Inferior parietal cortex (tissue), 1 donor: ENCODE results near the gene DIP2A.
A peak's percentile ranks its signal among the peaks of the same experiment; 100 is the strongest.
"Not testable (repeated sequence)": the region's sequence is repeated elsewhere in the genome, so short reads cannot be mapped to it uniquely, and the experiment has no call there.

Experiments
- DNase-seq: peaks from one replicate; pipeline ENCODE4 v3.0.0-alpha.2; 2016; ENCODE audit errors: extremely low spot score

Gene DIP2A

DNA sequence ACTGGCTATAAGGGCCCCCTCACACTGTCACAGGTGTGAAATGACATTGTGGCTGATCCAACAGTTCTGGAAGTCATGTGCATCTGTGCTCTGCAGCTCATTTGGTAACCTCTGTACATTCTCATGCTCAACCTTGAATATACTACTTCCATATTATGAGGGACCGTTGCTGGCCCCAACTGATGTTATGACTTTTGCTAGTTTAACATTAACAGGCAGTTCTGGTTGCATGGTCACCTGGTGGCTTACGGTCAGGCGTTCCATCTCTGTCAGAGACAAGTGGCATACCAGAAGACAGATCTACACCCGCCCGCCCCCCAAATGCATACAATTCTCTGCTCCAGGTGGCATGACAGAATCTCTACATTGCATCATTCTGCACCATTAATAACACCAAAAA, 6.0 kb upstream of the DIP2A start:
- no peak for DNase-seq

DNA sequence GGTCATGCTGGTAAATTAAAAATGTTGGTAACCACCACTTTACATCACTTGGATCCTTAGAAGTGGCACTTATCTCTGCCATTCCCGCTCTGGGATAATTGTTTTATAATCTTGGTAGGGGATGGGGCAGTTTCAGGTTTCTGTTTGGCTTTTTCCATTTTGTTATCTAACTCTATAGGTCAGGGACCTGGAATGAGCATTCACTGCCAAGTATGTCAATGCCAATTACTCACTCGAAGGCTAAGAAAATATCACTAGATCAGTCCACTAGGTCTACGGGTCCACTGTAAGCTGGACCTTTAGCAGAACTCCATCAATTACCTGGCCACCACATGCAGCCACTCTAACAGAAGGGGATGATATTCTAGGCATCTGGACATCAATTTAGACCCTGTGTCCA, 4.5 kb upstream of the DIP2A start:
- no peak for DNase-seq

GRCh38 chr21:46454634-46455390, 3.9 kb upstream of the DIP2A start:
- DNase-seq, result peak; percentile 69

GRCh38 chr21:46455575-46456385, 2.9 kb upstream of the DIP2A start:
- peak; percentile 75 for DNase-seq

- no peak for DNase-seq
Observed at GRCh38 chr21:46456750-46457149, 1.9 kb upstream of the DIP2A start.

GRCh38 chr21:46457801-46458314, 833 bp upstream of the DIP2A start:
- DNase-seq, result no peak

DNA sequence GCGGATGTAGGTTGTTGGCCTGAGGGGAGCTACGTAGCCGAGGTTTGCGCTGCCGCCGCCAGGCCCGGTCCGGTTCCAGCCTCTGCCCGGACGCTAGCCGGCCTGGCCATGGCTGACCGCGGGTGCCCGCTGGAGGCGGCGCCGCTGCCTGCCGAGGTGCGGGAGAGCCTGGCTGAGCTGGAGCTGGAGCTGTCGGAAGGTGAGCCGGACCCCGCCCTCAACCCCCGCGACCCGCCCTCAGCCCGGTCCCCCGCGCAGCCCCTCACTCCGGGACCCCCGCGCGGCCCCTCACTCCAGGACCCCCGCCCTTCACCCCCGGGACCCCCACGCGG, 299 bp downstream of the DIP2A start:
- DNase-seq, result no peak

DNA sequence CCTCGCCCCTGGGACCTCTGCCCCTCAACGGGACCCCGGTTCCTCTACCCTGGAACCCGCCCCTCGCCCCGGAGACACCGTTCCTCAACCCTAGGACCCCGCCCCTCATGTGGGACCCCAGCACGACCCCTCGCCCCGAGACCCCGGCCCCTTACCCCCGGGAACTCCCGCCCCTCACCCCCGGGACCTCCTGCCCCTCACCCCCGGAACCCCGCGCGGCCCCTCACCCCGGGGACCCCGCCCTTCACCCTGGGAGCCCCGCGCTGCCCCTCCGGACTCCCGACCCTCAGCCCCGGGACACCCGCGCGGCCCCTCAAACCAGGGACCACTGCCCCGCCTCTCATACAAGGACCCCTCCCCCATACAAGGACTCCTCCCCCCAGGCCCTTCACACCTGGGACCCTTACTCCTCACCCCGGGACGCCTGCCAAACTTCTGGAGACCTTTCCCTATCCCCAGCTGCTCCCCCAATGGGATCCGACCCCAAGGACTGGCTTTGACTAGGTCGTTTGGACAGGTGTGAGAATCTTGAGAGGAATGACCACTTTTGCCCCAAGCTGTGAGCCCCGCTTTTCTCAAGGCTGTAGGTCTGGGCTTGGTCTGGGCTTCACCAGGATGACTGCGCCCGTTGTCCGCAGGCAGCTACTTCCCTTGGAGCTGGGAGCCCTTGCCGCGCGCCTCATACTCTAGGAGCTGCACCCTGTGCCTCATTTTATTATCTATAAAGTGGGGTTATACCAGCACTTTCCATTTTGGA, 843 bp downstream of the DIP2A start:
- no peak for DNase-seq

DNA sequence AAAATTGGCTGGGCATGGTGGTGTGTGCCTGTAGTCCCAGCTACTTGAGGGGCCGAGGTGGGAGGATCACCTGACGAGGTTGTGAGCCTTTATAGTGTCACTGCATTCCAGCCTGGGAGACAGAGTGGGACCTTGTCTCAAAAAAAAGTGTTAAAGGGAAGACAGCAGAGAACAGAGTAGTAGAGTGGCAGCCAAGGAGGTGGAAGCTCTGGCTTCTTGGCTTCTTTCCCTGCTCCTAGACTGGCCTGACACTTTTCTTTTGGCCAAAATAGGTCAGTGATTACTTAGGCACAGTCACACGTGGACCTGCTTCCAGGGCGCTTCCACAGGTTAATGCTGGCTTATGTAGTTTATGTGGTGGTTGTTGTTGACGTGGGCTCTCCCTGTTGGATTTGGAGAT, 3.2 kb downstream of the DIP2A start:
- DNase-seq, result no peak

GRCh38 chr21:46465153-46465552, 6.5 kb downstream of the DIP2A start:
- DNase-seq, result not testable (repeated sequence)

- DNase-seq, result no peak
Observed at GRCh38 chr21:46465651-46466050, 7.0 kb downstream of the DIP2A start.

DNA sequence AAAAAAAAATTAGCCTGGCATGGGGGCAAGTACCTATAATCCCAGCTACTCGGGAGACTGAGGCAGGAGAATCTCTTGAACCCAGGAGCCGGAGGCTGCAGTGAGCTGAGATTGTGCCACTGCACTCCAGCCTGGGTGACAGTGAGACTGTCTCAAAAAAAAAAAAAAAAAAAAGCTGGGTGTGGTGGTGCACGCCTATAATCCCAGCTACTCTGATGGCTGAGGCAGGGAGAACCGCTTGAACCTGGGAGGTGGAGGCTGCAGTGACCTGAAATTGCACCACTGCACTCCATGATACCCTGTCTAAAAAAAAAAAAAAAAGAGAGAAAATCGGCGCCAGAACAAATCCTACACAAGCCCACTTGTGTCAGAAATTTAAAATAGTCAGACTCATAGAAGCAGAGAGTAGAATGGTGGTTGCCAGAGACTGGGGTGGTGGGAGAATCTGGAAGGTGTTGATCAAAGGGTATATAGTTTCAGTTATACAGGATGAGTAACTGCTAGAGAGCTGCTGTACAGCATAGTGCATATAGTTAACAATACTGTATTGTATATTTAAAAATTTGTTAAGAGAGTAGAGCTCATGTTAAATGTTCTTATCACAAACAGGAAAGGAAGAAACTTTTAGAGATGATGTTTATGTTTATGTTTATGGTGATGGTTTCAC, 9.6 kb downstream of the DIP2A start:
- DNase-seq, result no peak

- DNase-seq, result no peak
Observed at GRCh38 chr21:46469275-46469674, 10.6 kb downstream of the DIP2A start.

GRCh38 chr21:46471514-46471913, 12.8 kb downstream of the DIP2A start:
- DNase-seq, result no peak

GRCh38 chr21:46472246-46472645, 13.6 kb downstream of the DIP2A start:
- no peak for DNase-seq

GRCh38 chr21:46474382-46474781, 15.7 kb downstream of the DIP2A start:
- no peak for DNase-seq

DNA sequence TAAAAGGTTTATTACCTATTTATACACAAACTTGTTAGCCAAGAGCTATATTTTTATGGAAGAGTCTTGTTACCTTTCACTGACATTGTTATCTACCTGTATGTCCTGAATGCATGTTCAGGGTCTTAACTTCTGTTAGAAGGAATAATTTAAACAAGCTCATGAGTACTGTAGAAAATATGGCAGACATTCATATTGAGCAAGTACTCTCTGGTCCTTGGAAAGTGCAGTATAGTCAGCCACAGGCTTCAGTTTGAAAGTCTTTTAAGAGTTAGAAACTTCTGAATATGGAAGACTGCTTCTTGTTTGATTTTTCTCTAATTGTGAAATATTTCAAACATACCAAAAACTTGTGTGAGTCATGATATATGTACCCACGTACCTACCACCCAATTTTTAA, 16.6 kb downstream of the DIP2A start:
- DNase-seq, result no peak

GRCh38 chr21:46477765-46478164, 19.1 kb downstream of the DIP2A start:
- no peak for DNase-seq

GRCh38 chr21:46478910-46479309, 20.2 kb downstream of the DIP2A start:
- no peak for DNase-seq

- DNase-seq, result no peak
Observed at GRCh38 chr21:46480466-46480865, 21.8 kb downstream of the DIP2A start.

GRCh38 chr21:46482225-46482845, 23.6 kb downstream of the DIP2A start:
- DNase-seq, result no peak
